Measurements from ENCODE around the gene ANXA9. TPM values are rescaled to one million over a fixed set of nuclear protein-coding genes. Genes with fewer than 3 reads are reported as not detected.
A peak's percentile ranks its signal among the peaks of the same experiment; 100 is the strongest.

Gene ANXA9
- total RNA-seq, 2 experiments from 2014 or later, result not detected

DNA sequence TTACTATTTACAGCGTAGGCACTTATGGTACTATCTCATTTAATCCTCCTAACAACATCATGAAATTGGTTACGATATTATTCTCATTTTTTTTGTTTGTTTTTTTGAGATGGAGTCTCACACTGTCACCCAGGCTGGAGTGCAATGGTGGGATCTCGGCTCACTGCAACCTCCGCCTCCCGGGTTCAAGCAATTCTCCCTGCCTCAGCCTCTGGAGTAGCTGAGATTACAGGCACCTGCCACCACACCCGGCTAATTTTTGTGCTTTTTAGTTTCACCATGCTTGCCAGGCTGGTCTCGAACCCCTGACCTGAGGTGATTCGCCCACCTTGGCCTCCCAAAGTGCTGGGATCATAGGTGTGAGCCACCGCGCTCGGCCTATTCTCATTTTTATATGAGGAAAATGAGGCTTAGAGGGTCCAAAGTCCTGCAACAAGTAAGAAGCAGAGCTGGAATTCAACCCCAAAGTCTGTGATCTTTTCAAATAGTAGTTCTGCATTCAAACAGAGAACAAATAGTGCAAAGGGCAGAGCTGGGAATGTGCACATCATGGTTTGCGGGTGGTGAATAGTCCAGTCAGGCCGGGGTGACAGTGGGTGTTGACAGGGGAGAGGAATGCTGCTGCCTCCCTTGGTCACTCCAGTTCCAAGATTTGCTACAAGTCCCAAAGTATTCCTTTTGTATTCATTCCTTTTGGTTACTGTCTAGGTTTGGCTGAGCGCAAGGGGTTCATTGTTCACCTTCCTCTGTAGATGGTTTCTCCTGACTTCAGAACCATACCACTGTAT, 30.8 kb downstream of the ANXA9 start:
- H3K27ac Mint-ChIP-seq, result no peak overlapping the region
- H3K36me3 Mint-ChIP-seq, result peaks cover 4% of the 10 kb centered on the region
- peaks cover 27% of the 10 kb centered on the region for H3K4me1 Mint-ChIP-seq
- no peaks in the 10 kb centered on the region for H3K27me3 Mint-ChIP-seq
- no peaks in the 10 kb centered on the region for H3K9me3 Mint-ChIP-seq
- POLR2A ChIA-PET, result no interaction called here
- no peak for DNase-seq
- no peak overlapping the region for H3K4me3 Mint-ChIP-seq
- no peak for ATAC-seq (ENCODE audit: low read depth)

DNA sequence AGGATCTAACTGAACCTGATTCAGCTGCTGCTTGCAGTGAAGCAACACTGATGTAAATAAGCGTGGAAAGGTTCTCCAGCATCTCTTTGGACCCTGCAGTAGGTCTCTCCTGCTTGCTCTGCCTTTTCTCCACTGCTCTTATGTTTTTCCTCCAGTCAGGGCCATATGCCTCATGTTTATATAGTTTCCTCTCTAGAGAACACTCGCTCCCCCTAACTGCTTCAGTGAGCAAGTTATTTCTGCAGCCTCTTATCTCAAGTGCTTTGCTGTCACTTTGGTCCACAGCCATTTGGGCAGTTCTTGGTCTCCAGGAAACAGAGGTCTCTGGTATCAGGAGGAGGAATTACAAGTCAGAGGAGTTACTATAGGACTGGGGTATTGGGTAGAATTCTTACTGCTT, 31.4 kb downstream of the ANXA9 start:
- Mint-ChIP-seq H3K36me3 (peaks cover 4% of the 10 kb centered on the region), H3K4me3 (no peak overlapping the region), H3K4me1 (peaks cover 22% of the 10 kb centered on the region), H3K27me3 (no peaks in the 10 kb centered on the region), H3K27ac (no peak overlapping the region), H3K9me3 (no peaks in the 10 kb centered on the region)
- no peak for DNase-seq
- POLR2A ChIA-PET, result no interaction called here
- no peak for ATAC-seq (ENCODE audit: low read depth)

DNA sequence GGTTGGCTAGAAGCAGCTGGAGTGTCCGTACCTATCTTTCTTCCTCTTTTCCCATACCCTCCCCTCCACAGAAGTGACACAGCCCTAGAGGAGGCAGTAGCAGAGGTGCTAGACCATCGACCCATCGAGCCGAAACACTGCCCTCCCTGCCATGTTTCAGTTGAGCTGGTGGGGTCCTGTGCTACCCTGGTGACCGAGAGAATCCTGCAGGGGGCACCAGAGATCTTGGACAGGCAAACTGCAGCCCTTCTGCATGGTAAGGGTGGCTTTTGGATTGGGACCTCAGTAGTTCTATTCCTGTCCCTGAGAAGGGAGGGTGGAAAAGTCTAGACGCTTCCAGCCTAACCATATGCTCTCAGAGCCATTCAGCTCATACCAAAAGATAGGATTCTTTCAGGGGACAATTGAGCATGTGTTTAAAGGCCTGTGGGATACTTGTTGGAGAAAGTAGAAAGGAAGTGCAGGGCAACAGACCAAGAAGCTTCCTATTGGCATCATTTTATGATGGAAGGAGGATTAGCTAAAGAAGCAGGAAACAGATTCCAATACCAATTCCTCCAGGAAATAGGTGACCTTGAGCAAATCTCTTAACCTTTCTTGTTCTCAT, 42.6 kb downstream of the ANXA9 start:
- H3K27me3 Mint-ChIP-seq, result no peaks in the 10 kb centered on the region
- H3K4me1 Mint-ChIP-seq, result peaks cover 5% of the 10 kb centered on the region
- H3K36me3 Mint-ChIP-seq, result peaks cover 7% of the 10 kb centered on the region
- H3K4me3 Mint-ChIP-seq, result peak overlapping the region; percentile 63
- H3K27ac Mint-ChIP-seq, result peak overlapping the region; percentile 70
- H3K9me3 Mint-ChIP-seq, result no peaks in the 10 kb centered on the region
- POLR2A ChIA-PET, result interaction anchor here (0.7 to 1.7 kb wide), 6 partner anchors 23 to 75 kb away, joined by 3 to 14 read pairs (median 6); partner anchors contain the start of genes C1orf56, CDC42SE1, GABPB2 and MLLT11
- ATAC-seq (ENCODE audit: low read depth) (peak; percentile 100), DNase-seq (peak; percentile 80)

DNA sequence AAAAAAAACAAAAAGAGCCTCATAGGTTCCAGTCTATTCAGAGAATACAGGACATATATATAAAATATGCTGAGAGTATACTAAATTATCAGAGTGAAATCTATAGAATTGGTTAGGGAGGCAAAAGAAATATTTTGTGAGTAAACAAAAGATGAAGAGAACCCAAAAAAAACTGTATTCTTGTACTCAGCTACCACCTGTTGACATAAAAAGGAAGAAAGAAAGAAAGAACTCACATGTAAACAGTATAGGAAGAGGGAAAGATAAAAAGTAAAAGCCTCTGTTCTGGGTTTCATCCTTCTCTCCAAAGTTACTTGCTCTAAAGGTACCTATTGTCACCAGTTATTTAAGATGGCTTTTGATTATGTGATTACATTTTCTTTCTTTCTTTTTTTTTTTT, 44.4 kb downstream of the ANXA9 start:
- ATAC-seq (ENCODE audit: low read depth), result no peak
- no peaks in the 10 kb centered on the region for H3K9me3 Mint-ChIP-seq

DNA sequence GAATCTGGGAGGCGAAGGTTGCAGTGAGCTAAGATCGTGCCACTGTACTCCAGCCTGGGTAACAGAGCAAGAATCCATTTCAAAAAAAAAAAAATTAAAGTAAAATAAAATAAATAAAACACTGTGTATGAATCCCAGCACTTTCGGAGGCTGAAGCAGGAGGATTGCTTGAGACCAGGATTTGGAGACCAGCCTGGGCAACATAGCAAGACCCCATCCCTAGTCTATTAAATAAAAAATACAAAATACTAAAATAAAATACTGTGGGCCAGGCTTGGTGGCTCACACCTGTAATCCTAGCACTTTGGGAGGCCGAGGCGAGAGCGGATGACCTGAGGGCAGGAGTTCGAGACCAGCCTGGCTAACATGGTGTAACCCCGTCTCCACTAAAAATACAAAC, 50.1 kb downstream of the ANXA9 start:
- ATAC-seq (ENCODE audit: low read depth), result no peak
- H3K4me3 Mint-ChIP-seq, result no peak overlapping the region
- H3K9me3 Mint-ChIP-seq, result no peaks in the 10 kb centered on the region
- no peak overlapping the region for H3K27ac Mint-ChIP-seq
- peaks cover 25% of the 10 kb centered on the region for H3K36me3 Mint-ChIP-seq
- no peak for DNase-seq
- POLR2A ChIA-PET, result no interaction called here
- H3K4me1 Mint-ChIP-seq, result peaks cover 2% of the 10 kb centered on the region
- no peaks in the 10 kb centered on the region for H3K27me3 Mint-ChIP-seq

More for the DNA sequence above, 44.4 kb downstream of the ANXA9 start:
- Mint-ChIP-seq H3K4me1 (peaks cover 5% of the 10 kb centered on the region), H3K27me3 (no peaks in the 10 kb centered on the region), H3K4me3 (no peak overlapping the region), H3K27ac (no peak overlapping the region), H3K36me3 (peaks cover 12% of the 10 kb centered on the region)
- POLR2A ChIA-PET, result no interaction called here
- DNase-seq, result no peak

DNA sequence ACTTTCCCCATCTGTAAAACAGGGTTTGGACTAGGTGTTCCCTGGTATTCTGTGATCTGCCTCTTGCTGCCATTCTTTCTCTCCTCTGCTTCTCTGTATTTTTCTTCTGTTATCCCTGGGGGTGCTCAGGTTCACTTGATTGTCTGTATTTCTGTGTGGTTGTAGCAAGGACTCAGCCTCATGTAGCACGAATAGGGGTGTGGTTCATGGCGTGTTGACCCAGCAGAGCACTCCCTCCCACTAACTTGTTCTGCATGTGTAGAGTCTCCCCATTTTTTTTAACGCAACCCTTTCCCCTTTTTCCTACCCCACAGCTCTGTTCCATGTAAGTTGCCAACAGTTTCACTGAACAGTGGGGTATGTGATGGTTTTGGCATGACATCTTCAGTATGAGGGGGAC, 53.1 kb downstream of the ANXA9 start:
- Mint-ChIP-seq H3K4me3 (no peak overlapping the region), H3K27ac (no peak overlapping the region), H3K4me1 (peaks cover 2% of the 10 kb centered on the region), H3K9me3 (no peaks in the 10 kb centered on the region), H3K27me3 (no peaks in the 10 kb centered on the region), H3K36me3 (peaks cover 19% of the 10 kb centered on the region)
- POLR2A ChIA-PET, result interaction anchor here (0.5 kb wide), 2 partner anchors 11 to 13 kb away, joined by 3 read pairs; partner anchors contain the start of gene C1orf56
- ATAC-seq (ENCODE audit: low read depth) (no peak), DNase-seq (no peak)

- no peak within 1 kb of the TSS for H3K27ac Mint-ChIP-seq
- no peaks in the 10 kb centered on the region for H3K9me3 Mint-ChIP-seq
- no peak within 1 kb of the TSS for H3K4me3 Mint-ChIP-seq
- ATAC-seq (ENCODE audit: low read depth), result no peak
- no peaks in the 10 kb centered on the region for H3K27me3 Mint-ChIP-seq
- no peak for DNase-seq
- POLR2A ChIA-PET, result interaction anchor here (1.5 kb wide), 1 partner anchor 76 kb away, joined by 3 read pairs; no protein-coding TSS in a partner anchor
- peaks cover 2% of the 10 kb centered on the region for H3K4me1 Mint-ChIP-seq
- peaks cover 19% of the 10 kb centered on the region for H3K36me3 Mint-ChIP-seq
Observed at GRCh38 chr1:151036356-151036755, 54.3 kb downstream of the ANXA9 start, which contains the start of gene BNIPL. BNIPL (plus strand) TSS chr1:151036586; CDS start chr1:151036726, 140 bp downstream.

GRCh38 chr1:151037032-151037431, 54.9 kb downstream of the ANXA9 start:
- peaks cover 19% of the 10 kb centered on the region for H3K36me3 Mint-ChIP-seq
- H3K4me1 Mint-ChIP-seq, result peaks cover 2% of the 10 kb centered on the region
- H3K9me3 Mint-ChIP-seq, result no peaks in the 10 kb centered on the region
- POLR2A ChIA-PET, result interaction anchor here (1.5 kb wide), 1 partner anchor 75 kb away, joined by 3 read pairs; no protein-coding TSS in a partner anchor
- H3K4me3 Mint-ChIP-seq, result no peak overlapping the region
- no peaks in the 10 kb centered on the region for H3K27me3 Mint-ChIP-seq
- DNase-seq, result no peak
- no peak for ATAC-seq (ENCODE audit: low read depth)
- H3K27ac Mint-ChIP-seq, result no peak overlapping the region

DNA sequence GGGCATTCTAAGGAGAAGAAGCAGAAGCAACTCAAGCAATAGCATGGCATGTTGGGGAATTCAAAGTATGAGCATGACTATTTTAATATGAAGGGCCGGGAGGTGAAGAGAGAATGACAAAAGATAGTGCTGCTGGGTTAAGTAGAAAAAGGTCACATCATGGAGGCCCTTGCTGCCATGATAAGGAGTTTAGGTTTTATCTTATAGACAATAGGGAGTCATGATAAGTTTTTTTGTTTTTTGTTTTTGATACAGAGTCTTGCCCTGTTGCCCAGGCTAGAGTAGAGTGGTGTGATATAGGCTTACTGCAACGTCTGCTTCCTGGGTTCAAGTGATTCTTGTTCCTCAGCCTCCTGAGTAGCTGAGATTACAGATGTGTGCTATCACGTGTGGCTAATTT, 57.4 kb downstream of the ANXA9 start:
- DNase-seq (no peak), ATAC-seq (ENCODE audit: low read depth) (no peak)
- Mint-ChIP-seq H3K4me3 (no peak overlapping the region), H3K36me3 (peaks cover 15% of the 10 kb centered on the region), H3K27me3 (no peaks in the 10 kb centered on the region), H3K27ac (no peak overlapping the region), H3K9me3 (no peaks in the 10 kb centered on the region), H3K4me1 (peaks cover 8% of the 10 kb centered on the region)
- POLR2A ChIA-PET, result no interaction called here

DNA sequence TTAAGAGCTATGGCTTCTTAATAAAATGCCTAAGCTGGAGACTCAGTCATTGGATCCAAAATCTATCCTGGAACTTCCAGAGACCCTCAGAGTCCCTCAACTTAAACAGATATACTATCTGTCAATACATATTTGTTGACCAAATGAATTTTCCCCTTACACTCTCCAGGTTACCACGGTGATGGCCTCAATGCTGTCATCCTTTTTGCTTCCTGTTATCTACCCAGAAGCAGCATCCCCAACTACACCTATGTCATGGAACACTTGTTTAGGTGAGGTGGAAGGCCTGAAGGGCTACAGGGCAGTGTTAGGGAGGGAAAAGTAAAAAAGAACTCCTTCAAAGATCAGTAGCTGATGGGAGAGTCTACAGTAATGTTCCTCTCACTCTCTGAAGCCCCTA, 61.1 kb downstream of the ANXA9 start:
- Mint-ChIP-seq H3K36me3 (peaks cover 4% of the 10 kb centered on the region), H3K4me3 (no peak overlapping the region), H3K9me3 (no peaks in the 10 kb centered on the region), H3K4me1 (peaks cover 11% of the 10 kb centered on the region), H3K27ac (no peak overlapping the region), H3K27me3 (no peaks in the 10 kb centered on the region)
- ATAC-seq (ENCODE audit: low read depth) (no peak), DNase-seq (no peak)
- POLR2A ChIA-PET, result interaction anchor here (0.8 to 6.4 kb wide), 2 partner anchors 9 to 14 kb away, joined by 3 to 90 read pairs; partner anchors contain the start of genes CDC42SE1 and MLLT11

Other genes starting within 250 kb of the ANXA9 start
- 100 to 1,000 TPM; 104 to 106 TPM for gene CTSS, start 216.5 kb upstream of the ANXA9 start, total RNA-seq
- gene CTSK, start 174.0 kb upstream of the ANXA9 start, total RNA-seq, result 1 to 10 TPM; 6.7 to 9.4 TPM
- gene ARNT, start 105.7 kb upstream of the ANXA9 start, total RNA-seq, result 10 to 100 TPM; 49.3 to 51.3 TPM
- not detected for gene CTXND2, start 95.2 kb upstream of the ANXA9 start, total RNA-seq
- 10 to 100 TPM; 64.0 to 64.6 TPM for gene SETDB1, start 55.9 kb upstream of the ANXA9 start, total RNA-seq
- 100 to 1,000 TPM; 153 TPM for gene CERS2, start 7.5 kb upstream of the ANXA9 start, total RNA-seq
- 10 to 100 TPM; 11.5 to 12.7 TPM for gene MINDY1, start 24.6 kb downstream of the ANXA9 start, total RNA-seq
- 10 to 100 TPM; 22.9 to 23.2 TPM for gene PRUNE1, start 26.2 kb downstream of the ANXA9 start, total RNA-seq
- 1 to 10 TPM; 2.8 to 4.1 TPM for gene BNIPL, start 54.3 kb downstream of the ANXA9 start, total RNA-seq
- gene C1orf56, start 65.5 kb downstream of the ANXA9 start, total RNA-seq, result 1 to 10 TPM; 1.9 TPM
- 100 to 1,000 TPM; 282 to 294 TPM for gene CDC42SE1, start 77.3 kb downstream of the ANXA9 start, total RNA-seq
- gene MLLT11, start 78.1 kb downstream of the ANXA9 start, total RNA-seq, result 1 to 10 TPM; 5.4 to 6.0 TPM
- 10 to 100 TPM; 32.9 to 34.0 TPM for gene GABPB2, start 88.5 kb downstream of the ANXA9 start, total RNA-seq
- gene SEMA6C, start 164.3 kb downstream of the ANXA9 start, total RNA-seq, result 1 to 10 TPM; 4.2 to 6.0 TPM
- gene TNFAIP8L2, start 174.4 kb downstream of the ANXA9 start, total RNA-seq, result 10 to 100 TPM; 21.2 to 23.7 TPM
- gene LYSMD1, start 183.6 kb downstream of the ANXA9 start, total RNA-seq, result 1 to 10 TPM; 5.2 to 6.1 TPM
- 10 to 100 TPM; 64.5 to 66.6 TPM for gene SCNM1, start 183.9 kb downstream of the ANXA9 start, total RNA-seq
- 1 to 10 TPM; 1.2 to 4.1 TPM for gene TMOD4, start 193.7 kb downstream of the ANXA9 start, total RNA-seq
- 10 to 100 TPM; 67.4 to 86.9 TPM for gene VPS72, start 207.9 kb downstream of the ANXA9 start, total RNA-seq
- gene PIP5K1A, start 216.3 kb downstream of the ANXA9 start, total RNA-seq, result 10 to 100 TPM; 51.9 to 59.4 TPM

Measured in activated naive CD8-positive, alpha-beta T cell treated with anti-CD3 and anti-CD28 coated beads, Interleukin-2, amount 10 ng/mL, durations not matched to agents 7 days and 5 days (primary cell).